Activated CD8-positive, alpha-beta T cell treated with anti-CD3 and anti-CD28 coated beads for 36 hours (primary cell): ENCODE data around the gene MED26. TPM values are rescaled to one million over a fixed set of nuclear protein-coding genes. Genes with fewer than 3 reads are reported as not detected.

Experiments used
- ATAC-seq: fragments of 200-7000 bp; cut with Tn5 transposase; one replicate; pipeline ENCODE4 v1.10.0; 2021; ENCODE audit warnings: mild to moderate bottlenecking, moderate library complexity
- CTCF ChIA-PET: fragments of 350-600 bp; sonication (Branson Sonifier 250); formaldehyde crosslinking; loops from one replicate; lab custom pipeline; 2021; ENCODE audit warnings: antibody characterized with exemption; lab: Charles Lee
- POLR2A ChIA-PET: fragments of 350-600 bp; sonication (Branson Sonifier 250); formaldehyde crosslinking; loops from one replicate; lab custom pipeline; 2021; ENCODE audit warnings: antibody characterized with exemption; lab: Charles Lee
- DNase-seq: peaks from one replicate; pipeline ENCODE4 v3.0.0-alpha.2; 2020
- H3K27ac Mint-ChIP-seq: one replicate; pipeline ENCODE4 v1.8.0; 2021; ENCODE audit warnings: mild to moderate bottlenecking, mixed read lengths
- H3K27me3 Mint-ChIP-seq: one replicate; pipeline ENCODE4 v1.8.0; 2021; ENCODE audit warnings: mixed read lengths
- H3K36me3 Mint-ChIP-seq: one replicate; pipeline ENCODE4 v1.8.0; 2021; ENCODE audit warnings: low read depth, mixed read lengths
- H3K4me1 Mint-ChIP-seq: one replicate; pipeline ENCODE4 v1.8.0; 2021; ENCODE audit warnings: low read depth, mixed read lengths
- H3K4me3 Mint-ChIP-seq: one replicate; pipeline ENCODE4 v1.8.0; 2021; ENCODE audit warnings: mild to moderate bottlenecking, moderate library complexity, mixed read lengths
- H3K9me3 Mint-ChIP-seq: one replicate; pipeline ENCODE4 v1.8.0; 2021; ENCODE audit warnings: mixed read lengths
- intact Hi-C: fragments of 100-400 bp; cut with micrococcal nuclease; formaldehyde crosslinking; loops from one replicate; pipeline ENCODE4 v1.10.0; 2022
- total RNA-seq, 2 experiments: library from RNA; stranded (reverse); gene quantifications; one replicate each; pipeline ENCODE4 v1.2.3, GENCODE V29; 2021
- TF ChIP-seq, protein P1 (sequence below): fragments of 200-600 bp; IDR thresholded peaks from one replicate; pipeline ENCODE4 v1.8.0; 2022; ENCODE audit warnings: antibody characterized with exemption, mild to moderate bottlenecking

Gene MED26
- total RNA-seq, 2 experiments from 2014 or later, result 14.2 to 19.3 TPM

DNA sequence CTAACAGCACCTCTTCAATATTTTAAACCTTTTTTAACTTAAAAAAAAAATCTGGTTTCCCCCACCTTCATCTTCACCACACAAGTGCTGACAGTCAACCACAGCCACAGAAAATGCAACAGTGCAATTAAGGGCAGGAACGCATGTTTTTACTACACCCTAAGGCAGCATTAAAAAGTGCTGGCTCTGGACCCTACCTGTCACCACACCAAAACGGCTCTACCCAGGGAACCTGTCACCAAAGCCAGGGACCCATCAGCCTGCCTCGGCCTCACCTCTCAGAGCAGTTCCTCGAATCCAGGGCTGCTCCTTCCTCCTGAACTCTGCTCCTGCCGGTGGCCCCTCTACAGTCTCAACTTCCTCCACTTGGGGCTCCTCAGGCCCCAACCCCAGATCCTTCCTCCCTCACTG, 33.3 kb downstream of the MED26 start:
- ChIA-PET CTCF (no interaction called here), POLR2A (interaction anchor here (1.4 to 1.8 kb wide), 2 partner anchors 10 to 28 kb away, joined by 4 to 8 read pairs; no protein-coding TSS in a partner anchor)
- peak overlapping the region; percentile 54 for H3K4me3 Mint-ChIP-seq
- intact Hi-C loops, result no loop called here
- H3K9me3 Mint-ChIP-seq, result no peaks in the 10 kb centered on the region
- DNase-seq (peak; percentile 65), ATAC-seq (peak; percentile 74)
- H3K27me3 Mint-ChIP-seq, result no peaks in the 10 kb centered on the region
- no peaks in the 10 kb centered on the region for H3K36me3 Mint-ChIP-seq
- TF ChIP-seq, protein P1, sequence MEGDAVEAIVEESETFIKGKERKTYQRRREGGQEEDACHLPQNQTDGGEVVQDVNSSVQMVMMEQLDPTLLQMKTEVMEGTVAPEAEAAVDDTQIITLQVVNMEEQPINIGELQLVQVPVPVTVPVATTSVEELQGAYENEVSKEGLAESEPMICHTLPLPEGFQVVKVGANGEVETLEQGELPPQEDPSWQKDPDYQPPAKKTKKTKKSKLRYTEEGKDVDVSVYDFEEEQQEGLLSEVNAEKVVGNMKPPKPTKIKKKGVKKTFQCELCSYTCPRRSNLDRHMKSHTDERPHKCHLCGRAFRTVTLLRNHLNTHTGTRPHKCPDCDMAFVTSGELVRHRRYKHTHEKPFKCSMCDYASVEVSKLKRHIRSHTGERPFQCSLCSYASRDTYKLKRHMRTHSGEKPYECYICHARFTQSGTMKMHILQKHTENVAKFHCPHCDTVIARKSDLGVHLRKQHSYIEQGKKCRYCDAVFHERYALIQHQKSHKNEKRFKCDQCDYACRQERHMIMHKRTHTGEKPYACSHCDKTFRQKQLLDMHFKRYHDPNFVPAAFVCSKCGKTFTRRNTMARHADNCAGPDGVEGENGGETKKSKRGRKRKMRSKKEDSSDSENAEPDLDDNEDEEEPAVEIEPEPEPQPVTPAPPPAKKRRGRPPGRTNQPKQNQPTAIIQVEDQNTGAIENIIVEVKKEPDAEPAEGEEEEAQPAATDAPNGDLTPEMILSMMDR, result no peak
- H3K4me1 Mint-ChIP-seq, result peaks cover 67% of the 10 kb centered on the region
- peak overlapping the region; percentile 90 for H3K27ac Mint-ChIP-seq

DNA sequence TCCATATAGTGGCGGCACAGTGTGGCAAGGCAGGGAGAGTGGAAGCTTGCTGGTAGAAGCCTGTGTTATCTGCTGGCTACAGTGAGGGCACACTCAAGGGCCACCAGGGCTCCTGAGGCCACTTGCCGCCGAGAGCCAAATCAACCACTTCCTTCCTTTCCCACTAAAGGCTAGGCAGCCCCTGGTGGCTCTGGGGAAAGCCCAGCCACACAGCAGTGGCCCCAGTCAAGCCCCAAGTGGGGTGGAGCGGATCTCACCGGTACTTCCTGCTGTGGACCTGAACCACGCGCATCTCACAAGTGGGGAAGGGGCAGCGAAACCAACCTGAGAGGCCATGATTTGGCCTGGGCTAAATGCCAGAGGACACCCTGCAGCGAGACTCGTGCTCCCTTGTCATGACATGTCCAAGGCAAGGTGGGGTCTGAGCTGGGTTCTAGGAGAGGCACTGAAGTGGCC, 33.8 kb downstream of the MED26 start:
- Mint-ChIP-seq H3K36me3 (no peaks in the 10 kb centered on the region), H3K4me1 (peaks cover 72% of the 10 kb centered on the region), H3K4me3 (peak overlapping the region; percentile 54), H3K27ac (peak overlapping the region; percentile 90), H3K9me3 (no peaks in the 10 kb centered on the region), H3K27me3 (no peaks in the 10 kb centered on the region)
- ChIA-PET POLR2A (interaction anchor here (0.8 to 1.8 kb wide), 3 partner anchors 10 to 27 kb away, joined by 4 to 8 read pairs (median 4); no protein-coding TSS in a partner anchor), CTCF (interaction anchor here (0.8 kb wide), 1 partner anchor 29 kb away, joined by 3 read pairs; no protein-coding TSS in a partner anchor)
- ATAC-seq, result peak; percentile 69
- intact Hi-C loops, result no loop called here
- peak; percentile 76 for DNase-seq
- TF ChIP-seq, protein P1, result no peak

DNA sequence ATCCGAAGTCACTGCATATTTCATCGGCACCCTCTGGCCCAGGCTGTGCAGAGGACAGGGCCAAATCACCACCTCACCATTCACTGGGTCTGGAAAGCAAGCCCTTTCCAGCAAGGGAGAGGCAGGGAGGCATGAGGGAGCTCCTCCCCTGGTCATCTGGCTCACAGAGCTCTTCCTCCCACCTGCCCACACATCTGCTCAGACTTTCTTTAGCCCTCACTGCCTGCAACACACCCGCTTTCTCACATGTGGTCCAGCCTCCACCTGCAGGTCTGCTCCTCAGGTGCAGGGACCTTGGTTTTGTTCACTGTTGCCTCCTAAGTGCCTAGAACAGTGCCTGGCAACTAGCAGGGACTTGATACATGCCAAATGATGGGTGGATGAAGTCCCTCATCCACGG, 34.8 kb downstream of the MED26 start:
- no peak overlapping the region for H3K4me3 Mint-ChIP-seq
- no peaks in the 10 kb centered on the region for H3K9me3 Mint-ChIP-seq
- ChIA-PET CTCF (no interaction called here), POLR2A (interaction anchor here (1.8 kb wide), 1 partner anchor 9 kb away, joined by 8 read pairs; no protein-coding TSS in a partner anchor)
- peaks cover 78% of the 10 kb centered on the region for H3K4me1 Mint-ChIP-seq
- DNase-seq (no peak), ATAC-seq (no peak)
- intact Hi-C loops, result no loop called here
- H3K27ac Mint-ChIP-seq, result no peak overlapping the region
- no peaks in the 10 kb centered on the region for H3K27me3 Mint-ChIP-seq
- TF ChIP-seq, protein P1, result no peak
- H3K36me3 Mint-ChIP-seq, result no peaks in the 10 kb centered on the region

DNA sequence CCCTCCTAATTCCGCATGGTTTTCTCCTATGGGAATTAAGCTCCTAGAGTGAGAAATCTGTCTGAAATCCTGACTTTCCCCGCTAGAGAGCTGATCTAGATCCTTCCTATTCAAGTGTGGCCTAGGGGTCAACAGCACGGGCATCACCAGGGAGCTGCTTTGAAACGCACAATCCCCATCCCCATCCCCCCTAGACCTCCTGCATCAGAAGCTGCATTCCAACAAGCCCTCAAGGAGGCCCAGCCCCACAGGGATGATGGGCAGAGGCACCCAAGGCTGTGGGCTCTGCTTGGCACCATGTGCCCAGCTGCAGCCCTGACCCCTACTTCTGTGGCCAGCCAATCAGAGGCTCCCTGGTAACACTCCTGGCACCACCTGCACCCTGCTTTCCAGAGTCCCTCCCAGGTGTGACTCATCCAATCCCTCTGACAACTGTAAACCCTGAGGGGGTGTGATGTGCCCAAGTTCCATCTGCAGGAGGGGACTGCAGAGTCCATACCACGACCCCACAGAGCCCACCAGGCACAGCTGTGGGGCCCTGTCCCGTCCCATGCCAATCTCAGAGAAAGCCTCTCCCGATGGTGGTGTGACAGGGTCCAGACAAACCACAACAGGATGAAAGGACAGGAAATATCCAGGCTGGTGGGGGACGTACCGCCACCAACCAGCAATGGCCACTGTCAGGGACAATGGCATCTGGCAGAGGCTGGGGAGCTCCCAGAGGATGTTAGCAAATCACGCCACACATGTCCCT, 36.0 kb downstream of the MED26 start:
- peaks cover 83% of the 10 kb centered on the region for H3K4me1 Mint-ChIP-seq
- intact Hi-C loops, result no loop called here
- no peak for ATAC-seq
- TF ChIP-seq, protein P1, result no peak
- ChIA-PET POLR2A (interaction anchor here (0.6 to 1.2 kb wide), 4 partner anchors 20 to 65 kb away, joined by 3 read pairs; no protein-coding TSS in a partner anchor), CTCF (interaction anchor here (0.6 to 1.1 kb wide), 2 partner anchors 19 to 137 kb away, joined by 3 read pairs; partner anchors contain the start of gene SLC35E1)
- H3K4me3 Mint-ChIP-seq, result no peak overlapping the region
- no peak for DNase-seq
- H3K36me3 Mint-ChIP-seq, result no peaks in the 10 kb centered on the region
- no peak overlapping the region for H3K27ac Mint-ChIP-seq
- H3K27me3 Mint-ChIP-seq, result no peaks in the 10 kb centered on the region
- no peaks in the 10 kb centered on the region for H3K9me3 Mint-ChIP-seq
